Glutamatergic neuron (in vitro differentiated cells): Measurements from ENCODE around the gene RPL5. TPM values are rescaled to one million over a fixed set of nuclear protein-coding genes. Genes with fewer than 3 reads are reported as not detected.

Experiments
- DNase-seq: peaks from one replicate; pipeline ENCODE4 v3.0.0; 2022
- H3K27ac Mint-ChIP-seq: one replicate; pipeline ENCODE4 v1.8.0; 2020; ENCODE audit warnings: mild to moderate bottlenecking, mixed read lengths, inconsistent platforms; ENCODE audit not compliant: unreplicated experiment
- H3K27me3 Mint-ChIP-seq: one replicate; pipeline ENCODE4 v1.8.0; 2020; ENCODE audit warnings: mild to moderate bottlenecking, moderate library complexity, mixed read lengths, inconsistent platforms; ENCODE audit not compliant: unreplicated experiment
- H3K36me3 Mint-ChIP-seq: one replicate; pipeline ENCODE4 v1.8.0; 2020; ENCODE audit warnings: mild to moderate bottlenecking, mixed read lengths, inconsistent platforms; ENCODE audit not compliant: unreplicated experiment
- H3K4me1 Mint-ChIP-seq: one replicate; pipeline ENCODE4 v1.8.0; 2020; ENCODE audit warnings: mild to moderate bottlenecking, low read depth, mixed read lengths, inconsistent platforms; ENCODE audit not compliant: unreplicated experiment
- H3K4me3 Mint-ChIP-seq: one replicate; pipeline ENCODE4 v1.8.0; 2020; ENCODE audit warnings: mild to moderate bottlenecking, mixed read lengths, inconsistent platforms; ENCODE audit not compliant: unreplicated experiment
- H3K9me3 Mint-ChIP-seq: one replicate; pipeline ENCODE4 v1.8.0; 2020; ENCODE audit warnings: mild to moderate bottlenecking, moderate library complexity, mixed read lengths, inconsistent platforms; ENCODE audit not compliant: unreplicated experiment
- total RNA-seq: library from RNA; stranded (reverse); fragmentation: NEBNext Ultra II Directional; extraction: Animal tissue kit (Norgen Biotek cat#: 25700); gene quantifications from one replicate; pipeline ENCODE4 v1.2.1, GENCODE V29; 2021; ENCODE audit not compliant: unreplicated experiment
- TF ChIP-seq, protein P1 (sequence below): fragments of 200-600 bp; sonication (generic); IDR thresholded peaks from one replicate; pipeline ENCODE4 v1.5.0; 2021; ENCODE audit not compliant: partially characterized antibody, unreplicated experiment

The RPL5 gene
- total RNA-seq, 1 donor from 2014 or later: 692 TPM

DNA sequence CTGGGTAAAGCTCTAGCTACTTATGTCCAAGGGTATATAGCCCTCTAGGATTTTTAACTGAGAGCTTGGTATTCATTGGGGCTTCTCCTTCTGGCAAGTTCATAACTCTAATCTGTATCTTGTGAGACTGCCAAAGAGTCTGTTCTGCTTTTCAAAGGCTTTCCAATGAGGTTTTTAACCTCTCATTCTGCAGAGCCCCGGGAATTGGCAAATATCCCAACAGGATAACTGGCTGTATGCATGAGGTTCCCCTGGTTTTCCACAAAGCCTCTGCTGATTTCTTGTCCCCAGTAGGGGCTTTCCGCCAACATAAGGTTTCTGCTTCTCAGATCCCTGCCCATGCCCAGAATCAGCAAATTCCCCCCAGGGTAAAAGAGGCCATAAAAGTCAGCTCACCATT, 40.9 kb downstream of the RPL5 start:
- no peak overlapping the region for H3K27ac Mint-ChIP-seq
- TF ChIP-seq, protein P1, sequence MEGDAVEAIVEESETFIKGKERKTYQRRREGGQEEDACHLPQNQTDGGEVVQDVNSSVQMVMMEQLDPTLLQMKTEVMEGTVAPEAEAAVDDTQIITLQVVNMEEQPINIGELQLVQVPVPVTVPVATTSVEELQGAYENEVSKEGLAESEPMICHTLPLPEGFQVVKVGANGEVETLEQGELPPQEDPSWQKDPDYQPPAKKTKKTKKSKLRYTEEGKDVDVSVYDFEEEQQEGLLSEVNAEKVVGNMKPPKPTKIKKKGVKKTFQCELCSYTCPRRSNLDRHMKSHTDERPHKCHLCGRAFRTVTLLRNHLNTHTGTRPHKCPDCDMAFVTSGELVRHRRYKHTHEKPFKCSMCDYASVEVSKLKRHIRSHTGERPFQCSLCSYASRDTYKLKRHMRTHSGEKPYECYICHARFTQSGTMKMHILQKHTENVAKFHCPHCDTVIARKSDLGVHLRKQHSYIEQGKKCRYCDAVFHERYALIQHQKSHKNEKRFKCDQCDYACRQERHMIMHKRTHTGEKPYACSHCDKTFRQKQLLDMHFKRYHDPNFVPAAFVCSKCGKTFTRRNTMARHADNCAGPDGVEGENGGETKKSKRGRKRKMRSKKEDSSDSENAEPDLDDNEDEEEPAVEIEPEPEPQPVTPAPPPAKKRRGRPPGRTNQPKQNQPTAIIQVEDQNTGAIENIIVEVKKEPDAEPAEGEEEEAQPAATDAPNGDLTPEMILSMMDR: no peak
- DNase-seq: no peak
- peaks cover 3% of the 10 kb centered on the region for H3K4me1 Mint-ChIP-seq
- H3K36me3 Mint-ChIP-seq: no peaks in the 10 kb centered on the region
- H3K4me3 Mint-ChIP-seq: no peak overlapping the region
- H3K27me3 Mint-ChIP-seq: no peaks in the 10 kb centered on the region
- peaks cover 1% of the 10 kb centered on the region for H3K9me3 Mint-ChIP-seq

DNA sequence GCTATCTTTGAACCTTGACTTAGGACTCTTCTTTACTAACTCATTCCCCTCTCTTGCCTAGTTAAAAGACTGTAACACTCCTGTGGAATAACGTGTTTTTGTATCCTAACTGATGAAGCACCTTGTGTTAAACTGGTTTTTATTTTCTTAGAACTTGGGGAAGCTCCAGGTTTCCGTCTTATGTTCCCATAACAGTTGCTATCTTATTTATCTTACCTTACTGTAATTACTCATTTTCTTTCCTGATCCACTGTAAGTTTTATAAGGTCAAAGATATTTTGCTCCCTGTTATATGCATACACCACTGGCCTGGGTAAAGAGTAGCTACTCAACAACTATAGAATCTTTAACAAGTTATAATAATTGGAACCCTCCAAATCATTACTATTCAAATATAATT, 43.1 kb downstream of the RPL5 start:
- H3K9me3 Mint-ChIP-seq: peaks cover 1% of the 10 kb centered on the region
- no peak overlapping the region for H3K4me3 Mint-ChIP-seq
- H3K27ac Mint-ChIP-seq: no peak overlapping the region
- H3K4me1 Mint-ChIP-seq: peaks cover 3% of the 10 kb centered on the region
- DNase-seq: no peak
- no peaks in the 10 kb centered on the region for H3K36me3 Mint-ChIP-seq
- H3K27me3 Mint-ChIP-seq: no peaks in the 10 kb centered on the region
- TF ChIP-seq, protein P1: no peak

DNA sequence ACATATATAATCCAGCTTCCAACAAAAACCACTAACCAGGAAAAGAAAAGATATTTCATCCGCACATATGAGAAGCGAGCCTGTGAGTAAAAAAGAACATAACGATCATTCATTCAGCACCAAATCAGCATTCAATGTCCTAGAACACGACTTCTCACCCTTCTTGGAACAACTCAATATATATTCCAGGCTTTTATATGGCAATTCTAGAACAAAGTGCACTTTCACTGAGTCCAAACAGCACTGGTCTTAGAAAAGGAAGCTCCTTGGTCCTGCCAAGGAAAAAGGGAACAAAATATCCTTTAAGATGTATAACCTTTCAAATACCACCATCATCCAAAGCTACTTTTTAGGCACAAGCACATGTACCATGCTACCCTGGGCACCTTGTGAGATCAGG, 44.5 kb downstream of the RPL5 start:
- TF ChIP-seq, protein P1: no peak
- Mint-ChIP-seq H3K4me1 (peaks cover 3% of the 10 kb centered on the region), H3K27ac (no peak overlapping the region), H3K27me3 (no peaks in the 10 kb centered on the region), H3K36me3 (no peaks in the 10 kb centered on the region), H3K4me3 (no peak overlapping the region), H3K9me3 (peaks cover 1% of the 10 kb centered on the region)
- no peak for DNase-seq

DNA sequence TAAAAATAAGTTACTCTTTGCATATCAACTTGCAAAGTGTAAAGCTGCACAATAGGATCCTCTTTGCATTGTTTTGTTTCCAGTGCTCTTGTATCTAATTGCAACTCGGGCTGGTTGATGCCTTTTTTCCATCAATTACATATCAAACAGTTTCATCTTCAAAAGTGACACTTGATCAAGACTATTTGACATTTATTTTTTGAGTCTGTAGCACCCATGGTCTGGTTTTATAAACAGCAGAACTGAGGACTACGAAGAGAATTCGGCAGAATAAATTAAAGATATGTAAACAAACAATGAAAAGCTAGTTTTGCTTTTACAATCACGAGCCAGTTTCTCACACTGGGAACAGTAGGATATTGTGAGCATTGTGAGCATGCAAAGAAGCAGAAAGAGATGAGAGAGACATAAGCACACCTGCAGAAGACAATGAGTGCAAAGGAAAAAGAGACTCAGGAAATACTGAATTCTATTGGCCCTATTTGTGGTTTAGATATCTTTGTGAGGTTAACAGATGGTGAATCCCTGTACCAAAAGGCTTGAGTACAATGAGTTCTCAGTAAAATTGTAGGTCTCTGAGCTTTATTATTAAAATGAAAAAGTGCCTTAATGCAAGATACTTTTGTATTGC, 45.4 kb downstream of the RPL5 start:
- Mint-ChIP-seq H3K36me3 (no peaks in the 10 kb centered on the region), H3K4me1 (peaks cover 3% of the 10 kb centered on the region), H3K9me3 (peaks cover 1% of the 10 kb centered on the region), H3K27ac (no peak overlapping the region), H3K27me3 (no peaks in the 10 kb centered on the region), H3K4me3 (no peak overlapping the region)
- TF ChIP-seq, protein P1: no peak
- DNase-seq: no peak

DNA sequence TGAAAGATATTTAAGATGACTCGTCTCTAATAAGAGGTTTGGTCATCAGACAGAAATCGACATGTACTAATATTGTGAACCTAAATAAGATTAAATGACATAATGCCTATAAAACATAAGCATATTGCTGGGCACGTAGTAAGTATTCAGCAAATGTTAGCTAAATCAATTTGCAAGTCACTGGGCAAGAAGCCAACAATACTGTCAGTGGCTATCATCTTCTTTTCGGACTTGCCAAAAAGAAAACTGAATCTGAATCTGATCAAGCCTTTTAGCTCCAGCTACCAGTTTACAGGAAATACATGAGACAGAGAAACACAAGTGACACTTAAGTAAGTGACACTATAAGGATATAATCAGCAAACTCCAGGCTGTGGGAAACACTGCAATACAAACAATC, 46.0 kb downstream of the RPL5 start:
- no peak for DNase-seq
- Mint-ChIP-seq H3K4me1 (peaks cover 3% of the 10 kb centered on the region), H3K4me3 (no peak overlapping the region), H3K27ac (no peak overlapping the region), H3K27me3 (no peaks in the 10 kb centered on the region), H3K36me3 (no peaks in the 10 kb centered on the region), H3K9me3 (peaks cover 1% of the 10 kb centered on the region)
- TF ChIP-seq, protein P1: no peak
